HPDE6-E6E7 (cell line): ENCODE results near the gene MPND.

Experiments used
- DNase-seq: peaks from one replicate; pipeline ENCODE4 v3.0.0; 2011; ENCODE audit warnings: missing footprints; ENCODE audit errors: extremely low spot score

Gene MPND

DNA sequence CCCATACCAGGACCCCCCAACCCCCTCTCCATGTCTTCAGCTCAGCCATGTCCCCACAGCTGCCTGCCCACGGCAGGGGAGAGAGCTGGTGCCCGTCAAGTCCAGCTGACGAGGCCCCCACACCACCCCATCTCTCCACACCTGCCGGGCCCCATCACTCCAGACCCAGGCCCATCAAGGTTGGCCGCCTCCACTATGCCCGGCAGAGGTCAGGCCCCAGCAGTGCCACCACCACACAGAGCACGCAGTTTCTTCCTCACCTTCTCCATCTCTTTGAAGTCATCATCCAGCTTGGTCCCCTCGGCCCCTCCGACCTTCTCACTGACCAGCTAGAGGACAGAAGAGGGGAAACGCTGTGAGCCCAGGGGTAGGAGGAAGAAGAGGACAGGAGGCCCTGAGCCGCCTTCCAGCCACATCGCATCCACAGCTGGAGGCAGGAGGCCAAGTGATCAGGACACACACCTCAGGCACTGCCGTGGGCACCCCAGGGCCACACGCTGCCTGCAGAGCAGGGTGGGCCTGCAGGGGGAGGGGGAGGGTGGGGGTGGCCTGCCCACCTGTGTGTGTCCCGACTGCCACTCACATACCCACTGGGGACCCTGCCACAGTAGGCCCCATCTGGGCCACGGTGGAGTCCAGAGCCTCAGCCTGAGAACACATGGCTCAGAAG, 23.4 kb downstream of the MPND start:
- DNase-seq, result no peak

DNA sequence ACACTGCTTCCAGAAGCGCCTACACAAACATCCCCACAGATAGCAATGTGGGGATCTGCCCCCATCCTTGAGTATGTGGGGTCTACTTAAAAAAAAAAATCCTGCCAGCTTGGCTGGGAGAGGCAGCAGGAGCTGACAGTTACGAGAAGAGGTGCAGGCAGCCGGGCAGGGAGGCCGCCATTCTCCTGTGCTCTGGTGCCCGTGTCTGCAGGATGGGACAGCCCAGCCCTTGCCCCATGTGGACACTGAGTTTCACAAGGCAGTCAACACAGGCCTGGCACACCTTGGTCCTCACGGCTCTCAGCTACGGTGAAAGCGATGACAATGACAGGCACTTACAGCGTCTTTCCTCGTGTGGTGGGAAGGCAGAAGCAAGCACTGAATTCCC, 24.0 kb downstream of the MPND start:
- DNase-seq, result no peak

DNA sequence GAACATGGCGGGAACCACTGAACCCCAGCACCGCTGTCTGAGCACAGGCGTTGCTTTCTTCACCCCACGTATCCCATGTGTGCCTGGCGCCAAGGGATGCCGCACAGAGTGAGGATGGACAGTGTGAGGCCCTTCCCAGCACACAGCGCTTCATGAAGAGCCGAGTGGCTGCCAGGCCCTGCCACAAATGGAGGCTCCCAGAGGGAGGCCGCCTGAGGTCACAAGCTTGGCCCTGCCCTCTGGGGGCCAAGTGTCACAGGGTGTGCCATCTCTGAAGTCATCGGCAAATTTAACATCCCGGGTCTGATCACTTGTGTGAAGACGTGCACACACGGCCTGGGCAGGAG, 24.4 kb downstream of the MPND start:
- no peak for DNase-seq

DNA sequence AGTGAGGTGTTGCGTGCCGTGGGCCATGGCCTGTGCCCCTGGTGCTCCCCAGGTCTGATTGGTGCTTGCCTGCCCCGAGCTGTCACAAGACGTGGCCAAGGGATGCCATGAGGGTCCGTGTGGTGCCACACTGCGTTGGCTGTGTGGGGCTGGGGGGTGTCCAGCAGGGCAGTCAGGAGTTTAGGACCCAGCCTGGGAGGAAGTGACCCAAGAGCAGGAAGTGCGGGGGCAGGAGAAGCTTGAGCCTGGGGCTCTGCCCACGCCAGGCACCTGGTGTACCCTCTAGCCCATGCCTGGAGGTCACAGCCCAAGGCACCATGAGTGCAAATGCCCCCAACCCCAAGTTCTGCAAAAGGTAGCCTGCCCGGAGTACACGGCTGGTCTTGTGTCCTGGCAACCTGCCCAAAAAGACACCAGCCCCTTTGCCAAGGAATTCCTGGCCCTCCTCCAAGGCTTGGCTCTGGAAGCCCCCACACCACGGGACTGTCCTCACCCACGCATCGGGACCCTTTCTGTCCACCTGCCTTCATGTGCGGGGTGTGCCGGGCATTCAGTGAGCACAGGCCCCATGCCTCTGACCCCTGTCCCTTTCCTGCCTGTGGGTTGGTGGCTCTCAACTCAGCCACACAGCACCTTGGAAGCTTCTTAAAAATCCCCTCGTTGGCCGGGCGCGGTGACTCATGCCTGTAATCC, 24.9 kb downstream of the MPND start:
- no peak for DNase-seq

DNA sequence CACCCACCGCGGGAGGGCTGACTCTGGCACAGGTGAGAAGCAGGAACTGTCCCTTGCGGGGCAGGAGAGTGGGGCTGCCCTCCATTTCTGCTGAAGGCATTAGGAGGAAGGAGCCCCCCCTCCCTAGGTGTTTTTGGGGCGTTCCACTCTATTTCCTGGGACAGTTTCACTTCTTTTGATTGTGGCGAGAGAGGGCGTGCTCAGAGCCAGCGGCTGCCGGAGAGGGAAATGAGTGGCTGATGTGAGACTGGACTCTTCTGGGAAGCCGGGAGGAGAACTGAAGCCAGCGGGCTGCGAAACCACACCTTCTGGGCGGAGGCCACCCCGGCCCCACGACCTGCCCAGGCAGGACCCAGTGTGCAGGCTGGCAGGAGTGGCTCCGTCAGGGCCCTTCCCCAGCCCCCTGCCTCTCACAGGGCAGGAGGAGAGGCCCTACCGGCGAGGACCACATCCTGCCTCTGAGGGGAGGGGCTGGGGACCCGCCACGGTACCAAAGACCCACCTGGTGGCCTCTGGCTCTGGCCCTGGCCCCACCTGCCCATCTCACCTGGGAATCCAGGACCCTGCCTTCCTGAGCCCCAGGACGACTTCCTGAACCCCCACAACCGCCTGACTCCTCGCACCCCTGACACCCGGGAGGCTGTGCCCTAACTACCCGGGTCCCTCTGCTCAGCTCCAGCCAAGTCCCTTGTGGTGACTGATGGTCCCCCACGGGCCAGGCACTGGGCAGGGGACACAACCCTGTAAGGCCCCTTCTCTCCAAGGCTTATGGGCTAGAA, 25.9 kb downstream of the MPND start:
- peak; percentile 88 for DNase-seq

DNA sequence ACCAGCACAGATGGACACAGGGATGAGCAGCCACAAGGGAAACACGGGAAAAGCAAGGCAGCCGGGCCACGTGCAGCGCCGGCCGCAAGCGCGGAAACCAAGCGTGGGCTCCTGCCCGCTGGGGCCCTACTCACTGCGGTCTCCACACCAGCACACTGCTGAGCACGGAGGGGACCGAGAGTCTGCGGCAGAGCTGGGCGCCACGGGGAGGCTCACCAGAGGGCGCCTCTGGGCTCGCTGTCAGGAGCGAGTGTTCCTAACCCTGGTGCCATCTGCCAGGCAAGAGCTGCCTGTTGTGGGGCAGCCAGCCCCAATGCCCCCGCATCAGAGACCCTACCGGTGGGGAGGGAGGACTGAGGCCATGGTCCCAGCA, 26.5 kb downstream of the MPND start:
- DNase-seq, result no peak

DNA sequence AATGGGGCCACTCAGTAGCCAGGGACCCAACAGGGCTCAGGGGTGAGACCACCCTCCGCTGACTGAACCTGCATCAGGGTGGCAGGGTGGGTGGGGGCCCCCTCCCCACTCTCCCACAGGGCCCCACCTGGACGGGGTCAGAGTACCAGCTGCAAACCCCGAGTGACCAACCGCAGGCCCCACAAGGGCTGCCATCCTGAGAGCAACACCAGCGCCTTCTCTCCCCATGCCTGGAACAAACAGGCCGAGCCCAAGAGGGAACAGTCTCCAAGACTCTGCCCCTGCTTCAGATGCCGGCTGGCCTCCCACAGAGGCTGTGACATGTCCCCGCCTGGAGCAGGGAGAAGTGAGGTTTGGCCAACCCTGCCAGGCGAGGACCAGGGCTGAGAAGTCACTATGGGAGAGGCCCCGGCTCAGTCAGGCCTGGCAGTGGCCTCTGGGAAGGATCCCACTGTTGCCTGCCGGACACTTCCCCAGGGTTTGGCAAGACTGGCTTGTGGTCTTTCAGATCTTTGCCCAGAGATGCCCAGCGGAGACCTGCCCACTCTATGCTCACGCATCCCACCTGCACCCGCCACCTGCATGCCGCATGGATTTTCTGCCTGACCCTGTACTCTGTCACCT, 27.2 kb downstream of the MPND start:
- no peak for DNase-seq

DNA sequence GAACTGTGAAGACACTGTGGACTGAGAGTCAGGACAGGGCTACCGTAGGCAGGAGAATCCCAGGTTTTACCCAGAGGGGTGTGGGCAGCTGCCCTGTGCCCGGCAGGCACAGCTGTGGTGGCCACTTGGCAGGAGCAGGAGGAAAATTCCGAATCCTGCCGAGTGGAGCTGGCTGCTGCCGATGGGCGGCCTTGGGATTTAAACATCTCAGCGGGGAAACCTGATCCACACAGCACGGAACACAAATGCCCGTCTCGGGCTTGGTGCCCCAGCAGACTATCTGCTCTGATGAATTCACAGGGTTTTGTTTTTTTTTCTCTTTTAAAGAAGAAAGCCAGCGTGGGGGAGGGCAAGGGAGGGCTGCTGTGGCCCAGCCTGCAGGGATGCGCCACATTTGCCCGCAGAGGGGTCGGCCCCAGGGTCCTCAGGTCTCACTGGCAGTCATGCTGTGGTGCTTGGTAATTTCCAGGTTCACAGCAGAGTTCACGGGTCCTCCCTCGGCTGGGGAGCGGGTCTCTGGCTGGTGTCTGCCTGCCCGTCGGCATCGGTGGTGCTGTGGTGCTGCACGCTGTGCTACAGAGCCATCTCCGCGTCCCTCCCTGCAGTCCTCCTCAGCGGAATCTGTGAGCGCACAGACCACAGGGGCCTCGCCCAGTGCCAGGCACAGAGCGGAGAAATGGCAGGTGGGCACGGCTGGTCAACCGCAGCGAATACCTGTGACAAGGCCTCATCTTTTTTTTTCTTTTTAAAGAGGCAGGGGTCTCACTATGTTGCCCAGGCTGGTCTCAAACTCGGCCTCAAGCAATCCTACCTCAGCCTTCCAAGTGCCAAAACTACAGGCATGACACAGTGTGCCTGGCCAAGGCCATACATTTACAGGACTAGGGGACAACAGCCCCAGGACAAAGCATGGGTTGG, 28.1 kb downstream of the MPND start:
- no peak for DNase-seq

DNA sequence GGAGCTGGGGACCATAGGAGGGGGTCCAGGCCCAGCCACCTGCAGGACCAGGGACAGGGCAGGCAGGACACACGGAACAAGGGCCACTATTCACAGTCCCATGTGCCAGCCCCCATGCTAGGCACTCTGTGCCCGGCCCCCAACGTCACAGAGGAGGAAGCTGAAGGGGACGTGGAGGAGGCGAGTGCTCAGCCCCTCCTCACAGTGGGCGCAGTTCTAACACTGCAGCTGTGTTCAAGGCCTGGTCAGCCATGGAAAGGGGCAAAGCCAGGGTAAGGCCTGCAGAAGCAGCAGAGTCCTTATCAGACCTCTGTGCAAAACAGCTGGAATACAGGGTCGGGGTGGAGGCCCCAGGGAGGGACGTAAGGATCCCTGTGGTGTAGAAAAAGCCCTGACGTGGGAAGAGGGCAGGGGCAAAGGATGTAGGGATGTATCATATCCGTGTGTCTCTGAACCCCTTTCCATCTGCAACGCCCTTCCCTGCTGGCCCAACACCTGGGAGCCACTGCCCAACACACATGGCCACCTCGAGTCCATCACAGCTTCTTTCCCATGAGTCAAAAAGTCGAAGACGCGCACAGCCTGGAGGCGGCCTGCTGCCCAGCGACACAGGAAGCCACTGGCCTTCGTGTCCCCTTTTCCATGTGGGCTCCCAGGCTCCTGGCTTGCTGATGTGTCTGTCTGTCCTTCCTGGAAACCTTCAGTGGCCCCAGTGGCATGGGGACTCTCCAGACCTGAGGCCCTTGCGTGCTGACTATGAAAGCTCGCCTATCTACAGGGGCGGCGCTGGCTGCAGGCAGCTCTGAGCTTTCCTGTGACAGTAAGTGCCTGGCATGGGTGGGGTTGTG, 29.0 kb downstream of the MPND start:
- no peak for DNase-seq

DNA sequence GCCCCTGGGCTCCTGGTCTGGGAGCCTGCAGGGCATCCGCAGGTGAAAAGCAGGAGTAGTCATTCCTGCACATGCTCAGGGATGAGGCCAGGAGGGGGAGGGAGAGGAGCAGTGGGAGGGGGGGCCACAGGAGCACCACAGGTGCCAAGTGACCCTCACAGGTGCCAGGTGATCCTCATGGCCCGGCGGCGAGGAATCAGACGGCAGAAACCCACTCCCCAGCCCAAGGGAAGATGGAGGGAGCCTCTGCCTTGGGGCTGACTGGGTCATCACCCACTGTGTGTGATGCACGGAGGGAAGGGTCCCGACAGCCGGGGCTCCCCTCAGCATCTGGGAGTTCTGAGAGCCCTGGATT, 29.6 kb downstream of the MPND start:
- DNase-seq, result no peak

DNA sequence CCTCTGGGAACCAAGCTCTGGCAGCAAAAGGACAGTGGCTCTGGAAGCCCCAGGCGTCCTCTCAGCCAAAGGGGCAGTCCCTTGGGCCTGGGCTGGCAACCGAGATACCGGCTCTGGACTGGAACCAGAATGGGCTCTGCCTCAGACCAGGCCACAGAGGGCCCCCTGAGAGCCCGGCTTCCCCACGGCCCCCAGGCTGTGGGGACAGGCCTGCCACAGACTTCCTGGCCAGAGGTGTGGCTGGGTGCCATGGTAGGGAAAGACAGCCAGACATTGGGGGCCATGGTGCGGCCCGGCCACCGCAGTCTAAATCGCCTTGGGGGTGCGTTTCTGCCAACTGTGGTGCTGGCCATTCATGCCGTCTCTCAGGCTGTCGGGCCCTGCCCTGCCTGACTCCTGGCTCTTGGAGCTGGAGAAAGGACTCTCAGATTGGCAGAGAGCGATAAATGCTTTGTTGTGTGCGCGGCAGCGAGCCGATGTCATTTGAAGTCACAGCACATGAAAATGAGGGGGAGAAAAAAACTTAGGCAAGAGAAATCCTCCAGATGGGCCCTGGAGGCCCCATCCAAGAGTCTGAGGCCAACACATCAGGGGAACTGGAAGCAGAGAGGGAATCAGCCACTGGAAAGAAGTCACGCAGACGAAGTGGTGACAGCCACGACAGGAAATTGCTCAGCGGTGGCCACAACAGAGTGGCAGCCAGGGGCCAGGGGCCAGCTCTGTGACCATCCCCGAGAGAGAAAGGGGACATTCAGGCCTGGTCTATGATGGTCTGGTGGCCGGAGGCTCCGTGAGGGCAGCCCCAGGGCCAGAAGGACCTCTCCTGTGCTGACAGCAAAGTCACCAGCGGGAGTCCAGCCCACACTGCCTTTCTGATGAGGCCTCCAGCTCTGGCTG, 30.5 kb downstream of the MPND start:
- no peak for DNase-seq

DNA sequence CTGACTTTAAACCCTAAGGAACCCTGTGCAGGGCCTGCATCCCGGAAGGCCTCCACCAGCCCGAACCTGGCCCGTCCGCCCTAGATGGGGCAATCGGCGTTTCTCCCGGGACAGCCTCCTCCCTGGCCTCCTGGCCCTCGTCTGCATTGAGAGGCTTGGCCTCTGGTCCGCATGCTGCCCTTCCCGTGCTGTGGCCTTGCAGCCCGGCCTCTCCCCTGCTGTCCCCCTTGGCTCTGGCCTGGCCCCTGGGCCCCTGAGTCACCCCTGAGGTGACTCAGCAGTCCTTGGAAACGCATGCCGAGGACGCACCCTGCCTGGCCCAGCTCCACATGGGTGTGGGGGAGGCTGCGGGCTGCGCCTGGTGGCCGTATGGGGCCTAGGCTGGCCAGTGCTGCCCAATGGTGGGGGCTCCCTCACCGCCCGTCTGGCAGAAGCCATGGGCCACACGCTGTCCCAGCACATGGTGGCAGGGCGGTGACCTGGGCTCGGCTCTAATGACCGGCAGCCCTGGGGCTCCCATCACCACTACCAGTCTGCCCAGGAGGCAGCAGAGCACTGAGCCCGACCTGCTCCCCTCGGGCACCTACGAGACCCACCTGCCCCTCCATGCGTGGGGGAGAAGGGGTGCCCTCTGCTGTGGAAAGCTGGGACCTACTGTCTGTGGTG, 31.3 kb downstream of the MPND start:
- peak; percentile 65 for DNase-seq

DNA sequence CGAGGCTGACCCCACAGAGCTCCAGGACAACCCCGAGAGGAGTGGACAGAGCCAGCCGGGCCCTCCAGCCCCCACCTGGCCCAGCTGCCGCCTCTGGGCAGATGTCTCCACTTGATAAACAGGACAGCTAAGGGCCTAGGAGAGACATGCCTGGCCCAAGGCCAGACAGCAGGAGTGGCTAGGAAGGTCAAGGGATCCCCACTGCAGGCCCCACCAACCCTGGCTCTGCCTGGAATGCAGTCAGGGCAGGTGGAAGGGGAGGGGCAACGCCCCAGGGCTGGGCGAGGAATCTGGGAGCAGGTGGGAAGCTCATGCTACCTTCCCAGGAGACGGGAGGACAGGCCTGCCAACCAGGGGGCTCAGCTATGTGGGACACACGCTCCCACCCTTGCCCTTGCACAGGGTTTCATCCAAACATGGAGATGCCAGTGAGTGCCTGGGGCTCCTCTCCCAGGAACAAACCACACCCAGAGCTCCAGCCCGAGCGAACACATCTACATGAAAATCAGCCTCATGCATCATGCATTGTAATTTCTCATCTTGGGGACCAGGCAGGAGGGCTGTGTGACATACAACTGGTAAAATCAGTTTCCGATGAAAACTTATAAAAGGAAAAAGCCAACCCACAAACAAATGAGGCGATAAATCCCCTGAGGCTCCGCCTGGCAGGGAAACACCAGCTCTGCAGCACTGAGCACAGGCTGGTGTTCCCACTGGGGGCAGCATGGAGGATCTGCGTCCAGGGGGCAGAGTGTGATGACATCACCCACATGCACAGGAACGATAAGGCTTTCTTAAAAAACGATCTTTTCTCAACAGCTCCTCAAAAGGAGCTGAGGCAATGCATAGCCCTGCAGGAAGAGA, 32.0 kb downstream of the MPND start:
- peak; percentile 58 for DNase-seq

DNA sequence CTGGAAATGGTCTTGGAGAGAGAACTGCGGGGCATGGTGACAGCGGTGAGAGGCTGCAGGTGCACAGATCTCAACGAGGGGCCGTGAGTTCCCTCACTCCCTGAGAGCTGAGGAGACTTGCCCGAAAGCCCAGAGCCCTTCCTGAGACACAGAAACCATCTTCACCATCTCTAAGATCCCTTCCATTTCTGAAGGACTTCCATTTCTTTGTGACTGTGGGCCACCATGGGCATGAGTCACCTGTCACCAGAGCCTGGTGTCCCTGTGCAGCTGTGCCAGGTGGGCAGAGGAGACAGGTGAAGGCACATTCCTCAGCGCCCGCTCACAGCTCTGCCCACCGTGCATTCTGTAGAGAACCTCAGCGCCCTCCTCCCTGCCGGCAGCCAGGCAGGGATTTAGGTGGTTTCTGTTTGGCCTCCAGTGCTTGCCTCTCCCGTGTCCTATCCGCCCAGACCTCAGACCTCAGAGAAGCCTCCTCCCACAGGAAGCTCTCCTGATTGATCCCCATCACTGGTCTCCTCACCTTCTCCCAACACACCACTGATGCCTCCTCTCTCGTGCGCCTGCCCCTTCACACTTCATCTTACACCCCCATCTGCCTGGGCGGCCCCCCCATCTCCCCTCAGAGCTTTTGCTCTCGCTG, 32.8 kb downstream of the MPND start:
- no peak for DNase-seq

DNA sequence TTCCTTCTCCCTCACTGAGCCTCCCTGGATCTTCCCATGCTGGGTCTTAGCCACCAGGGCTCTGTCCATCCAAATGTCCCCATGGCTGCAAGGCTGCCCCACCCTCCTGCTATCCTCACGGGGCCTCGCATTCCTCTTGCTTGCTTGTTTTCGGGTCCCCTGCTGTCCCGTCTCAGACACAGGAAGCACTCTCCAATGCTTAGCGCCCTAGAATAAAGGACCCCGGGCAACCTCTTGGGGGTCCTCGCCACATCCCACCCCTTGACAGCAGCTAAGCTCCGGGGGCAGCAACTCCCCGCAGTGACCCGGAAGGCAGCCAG, 33.3 kb downstream of the MPND start:
- no peak for DNase-seq

DNA sequence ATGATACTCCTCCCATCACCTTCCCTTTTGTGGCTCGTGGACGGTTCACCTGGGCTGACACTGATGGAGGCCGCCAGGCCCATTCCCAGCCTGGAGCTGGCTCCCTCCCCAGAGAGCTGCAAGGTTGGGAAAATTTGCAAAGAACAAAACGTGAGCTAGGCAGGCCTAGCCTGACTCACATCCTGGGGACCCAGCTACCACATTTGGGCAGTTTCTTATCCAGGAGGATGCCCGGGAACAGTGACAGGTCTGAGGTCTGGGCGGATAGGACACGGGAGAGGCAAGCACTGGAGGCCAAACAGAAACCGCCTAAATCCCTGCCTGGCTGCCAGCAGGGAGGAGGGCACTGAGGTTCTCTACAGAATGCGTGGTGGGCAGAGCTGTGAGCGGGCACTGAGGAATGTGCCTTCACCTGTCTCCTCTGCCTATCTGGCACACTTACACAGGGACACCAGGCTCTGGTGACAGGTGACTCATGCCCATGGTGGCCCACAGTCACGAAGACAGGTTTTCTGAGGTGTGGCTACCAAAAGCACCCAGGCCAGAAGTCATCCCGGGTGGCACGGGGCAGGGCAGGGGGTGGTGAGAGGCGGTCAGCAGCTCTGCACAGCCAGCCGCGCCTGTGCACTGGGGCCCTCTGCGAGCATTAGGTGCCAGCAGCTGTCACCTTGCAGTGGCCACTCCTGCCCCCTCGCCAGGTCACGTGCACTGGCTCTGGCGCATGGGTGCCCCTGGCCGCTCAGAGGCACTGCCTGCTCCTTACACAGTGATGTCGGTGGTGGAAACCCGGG, 33.8 kb downstream of the MPND start:
- no peak for DNase-seq

DNA sequence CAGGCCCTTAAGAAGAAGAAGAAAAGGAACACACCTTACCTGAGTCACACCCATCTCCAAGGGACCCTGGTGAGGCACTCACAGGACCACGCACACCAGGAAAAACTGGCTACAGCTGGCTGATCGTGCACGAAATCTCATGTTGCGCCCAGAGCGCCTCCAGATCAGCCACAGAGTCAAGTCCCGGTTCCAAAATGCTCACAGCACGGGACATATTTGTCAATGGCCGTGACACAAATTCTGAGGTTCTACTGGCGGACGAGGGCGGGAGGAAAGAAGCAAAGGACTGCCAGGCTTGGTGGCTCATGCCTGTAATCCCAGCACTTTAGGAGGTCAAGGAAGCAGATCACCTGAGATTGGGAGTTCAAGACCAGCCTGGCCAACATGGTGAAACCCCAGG, 35.5 kb downstream of the MPND start:
- no peak for DNase-seq
